Activated CD8-positive, alpha-beta memory T cell treated with anti-CD3 and anti-CD28 coated beads for 48 hours (primary cell): Measurements from ENCODE around the gene NOL4L.

Experiments used
- DNase-seq, 3 experiments: peaks; one replicate each; pipeline ENCODE4 v3.0.0-alpha.2; 2020; ENCODE audit warnings: low read depth in 2 of 3, low spot score in 2 of 3

The NOL4L gene

GRCh38 chr20:32527447-32528055 is 57.6 kb downstream of the NOL4L start:
- DNase-seq, result no peak

GRCh38 chr20:32527052-32527446 is 58.1 kb downstream of the NOL4L start:
- no peak for DNase-seq

- DNase-seq, result no peak
These were observed 58.6 kb downstream of the NOL4L start for GRCh38 chr20:32526541-32526940.

- no peak for DNase-seq
These were observed 59.0 kb downstream of the NOL4L start for GRCh38 chr20:32526125-32526524.

GRCh38 chr20:32524829-32525501 is 60.2 kb downstream of the NOL4L start:
- no peak for DNase-seq

GRCh38 chr20:32523613-32524213 is 61.4 kb downstream of the NOL4L start:
- DNase-seq, result no peak

- no peak for DNase-seq
These were observed 62.1 kb downstream of the NOL4L start for GRCh38 chr20:32522776-32523612.

GRCh38 chr20:32522526-32522775 is 62.7 kb downstream of the NOL4L start:
- DNase-seq, result no peak

GRCh38 chr20:32521780-32522525 is 63.2 kb downstream of the NOL4L start:
- DNase-seq, result no peak

- DNase-seq, result no peak
These were observed 64.3 kb downstream of the NOL4L start for GRCh38 chr20:32520927-32521203.

- DNase-seq, result no peak
These were observed 65.8 kb downstream of the NOL4L start for GRCh38 chr20:32519381-32519730.

GRCh38 chr20:32518593-32519380 is 66.3 kb downstream of the NOL4L start:
- no peak for DNase-seq

- no peak for DNase-seq
These were observed 67.1 kb downstream of the NOL4L start for GRCh38 chr20:32517914-32518592.

GRCh38 chr20:32517518-32517873 is 67.6 kb downstream of the NOL4L start:
- no peak for DNase-seq

GRCh38 chr20:32516583-32517517 is 68.3 kb downstream of the NOL4L start:
- DNase-seq, result no peak

- no peak for DNase-seq
These were observed 69.5 kb downstream of the NOL4L start for GRCh38 chr20:32515631-32516101.

GRCh38 chr20:32514760-32515159 is 70.4 kb downstream of the NOL4L start:
- no peak for DNase-seq

- no peak for DNase-seq
These were observed 71.9 kb downstream of the NOL4L start for GRCh38 chr20:32513031-32513866.
